HCT116 (cell line): ENCODE data around the gene ANAPC2. TPM values are rescaled to one million over a fixed set of nuclear protein-coding genes. Genes with fewer than 3 reads are reported as not detected.

Experiments
- ATAC-seq: fragments of 200-7000 bp; cut with Tn5 transposase; 2 replicates; pipeline ENCODE4 v1.9.1; 2020; ENCODE audit warnings: mild to moderate bottlenecking, moderate library complexity
- BruUV-seq: library from RNA; stranded (reverse); fragments of 400-500 nt; replicated peaks from 2 replicates; lab custom pipeline; 2021; lab: Mats Ljungman, UMichigan
- CTCF ChIA-PET: fragments of 300-600 bp; sonication (Branson Sonifier 250); formaldehyde crosslinking; loops from one replicate; lab custom pipeline; 2021; ENCODE audit warnings: antibody characterized with exemption; lab: Charles Lee
- POLR2A ChIA-PET: fragments of 300-600, 350-600 bp; sonication (Branson Sonifier 250); formaldehyde crosslinking; loops from one replicate; lab custom pipeline; 2021; ENCODE audit warnings: antibody characterized with exemption; lab: Charles Lee
- RAD21 ChIA-PET, 2 experiments: fragments of 300-600 bp; sonication (Branson Sonifier 250); formaldehyde crosslinking; loops; one replicate each; lab custom pipeline; 2023; ENCODE audit warnings: low total read pairs in 2 of 2; ENCODE audit not compliant: uncharacterized antibody in 2 of 2, unreplicated experiment in 2 of 2, low non-redundant PET in 1 of 2; lab: Charles Lee
- DNase-seq: peaks from one replicate; pipeline ENCODE4 v3.0.0-alpha.2; 2010; ENCODE audit warnings: low read depth, low spot score
- H2AFZ ChIP-seq: fragments of 200-600 bp; shearing (Covaris generic), sonication (generic); 2 replicates; pipeline ENCODE4 v1.6.1; 2017; ENCODE audit warnings: low read depth, mixed run types, mixed read lengths, antibody characterized with exemption, low read length; ENCODE audit not compliant: poor library complexity, severe bottlenecking
- H3K27ac ChIP-seq: 2 replicates; pipeline ENCODE4 v1.5.1; 2012; ENCODE audit warnings: low read depth, low read length
- H3K27me3 ChIP-seq: fragments of 200-600 bp; sonication (generic); 2 replicates; pipeline ENCODE4 v1.6.1; 2016; ENCODE audit warnings: mixed run types, low read length, mixed read lengths; ENCODE audit not compliant: insufficient read depth
- H3K36me3 ChIP-seq, 2 experiments: fragments of 200-500 bp in 1 of 2; fragments of 200-600 bp in 1 of 2; sonication (Bioruptor generic) in 1 of 2; sonication (generic) in 1 of 2; 2 replicates each; pipeline versions ENCODE4 v1.5.1 to v1.6.1; 2014 to 2016; ENCODE audit warnings: low read length in 2 of 2, inconsistent platforms in 1 of 2, mixed read lengths in 1 of 2, mixed run types in 1 of 2; ENCODE audit not compliant: insufficient read depth in 2 of 2, control insufficient read depth in 1 of 2
- H3K4me1 ChIP-seq, 2 experiments: fragments of 200-600 bp in 1 of 2; sonication (generic) in 1 of 2; 2 replicates each; pipeline versions ENCODE4 v1.5.1 to v1.6.1; 2012 to 2017; ENCODE audit warnings: low read length in 2 of 2, inconsistent platforms in 1 of 2, mild to moderate bottlenecking in 1 of 2, mixed read lengths in 1 of 2, mixed run types in 1 of 2, moderate library complexity in 1 of 2; ENCODE audit not compliant: insufficient read depth in 2 of 2, control insufficient read depth in 1 of 2
- H3K4me2 ChIP-seq: fragments of 200-600 bp; sonication (generic); 2 replicates; pipeline ENCODE4 v1.6.1; 2017; ENCODE audit warnings: mixed run types, low read length, mixed read lengths
- H3K4me3 ChIP-seq, 2 experiments: fragments of 200-600 bp in 1 of 2; sonication (generic) in 1 of 2; replicated peaks in 1 of 2; 2 replicates each; pipeline ENCODE4 v1.5.1; 2011 to 2016; ENCODE audit warnings: low read length in 2 of 2, control low read depth in 1 of 2, low read depth in 1 of 2, mild to moderate bottlenecking in 1 of 2, mixed read lengths in 1 of 2, mixed run types in 1 of 2
- H3K79me2 ChIP-seq: fragments of 200-600 bp; sonication (generic); 2 replicates; pipeline ENCODE4 v1.6.1; 2017; ENCODE audit warnings: mild to moderate bottlenecking, mixed run types, low read length, moderate library complexity, mixed read lengths; ENCODE audit not compliant: insufficient read depth
- H3K9ac ChIP-seq: fragments of 200-600 bp; sonication (generic); 2 replicates; pipeline ENCODE4 v1.6.1; 2016; ENCODE audit warnings: low read length, mixed read lengths
- H3K9me2 ChIP-seq: fragments of 200-600 bp; sonication (generic), shearing (Covaris generic); 2 replicates; pipeline ENCODE4 v1.6.1; 2017; ENCODE audit warnings: mixed run types, mild to moderate bottlenecking, moderate library complexity; ENCODE audit not compliant: insufficient read depth
- H3K9me3 ChIP-seq, 2 experiments: fragments of 200-500 bp in 1 of 2; fragments of 200-600 bp in 1 of 2; sonication (Bioruptor generic) in 1 of 2; sonication (generic) in 1 of 2; 2 replicates each; pipeline ENCODE4 v1.6.1; 2014 to 2017; ENCODE audit warnings: low read length in 2 of 2, mixed read lengths in 2 of 2, inconsistent platforms in 1 of 2, low read depth in 1 of 2, mild to moderate bottlenecking in 1 of 2, mixed run types in 1 of 2, moderate library complexity in 1 of 2; ENCODE audit not compliant: control insufficient read depth in 1 of 2, insufficient read depth in 1 of 2
- H4K20me1 ChIP-seq: fragments of 200-600 bp; sonication (generic), shearing (Covaris generic); 2 replicates; pipeline ENCODE4 v1.6.1; 2017; ENCODE audit warnings: mixed run types, mild to moderate bottlenecking, moderate library complexity; ENCODE audit not compliant: insufficient read depth
- ATF3 ChIP-seq: IDR thresholded peaks from 2 replicates; pipeline ENCODE4 v1.6.1; 2012
- CBX3 ChIP-seq: IDR thresholded peaks from 2 replicates; pipeline ENCODE4 v1.6.1; 2012; ENCODE audit warnings: low read depth
- CTCF ChIP-seq, 3 experiments: fragments of 200-600 bp in 1 of 3; sonication (generic) in 1 of 3; IDR thresholded peaks in 2 of 3; conservative IDR thresholded peaks in 1 of 3; 2 replicates each; pipeline ENCODE4 v1.5.1; 2012 to 2017; ENCODE audit warnings: low read depth in 2 of 3, low read length in 2 of 3, antibody characterized with exemption in 1 of 3, borderline replicate concordance in 1 of 3, control low read depth in 1 of 3, mild to moderate bottlenecking in 1 of 3, mixed read lengths in 1 of 3, mixed run types in 1 of 3, moderate library complexity in 1 of 3; ENCODE audit not compliant: insufficient read depth in 1 of 3
- EGR1 ChIP-seq: IDR thresholded peaks from 2 replicates; pipeline ENCODE4 v1.6.1; 2012; ENCODE audit warnings: low read depth
- JUND ChIP-seq: IDR thresholded peaks from 2 replicates; pipeline ENCODE4 v1.6.1; 2012
- RAD21 ChIP-seq: IDR thresholded peaks from 2 replicates; pipeline ENCODE4 v1.6.1; 2012; ENCODE audit warnings: low read depth, mild to moderate bottlenecking
- SIN3A ChIP-seq: IDR thresholded peaks from 2 replicates; pipeline ENCODE4 v1.6.1; 2012; ENCODE audit warnings: low read depth
- SP1 ChIP-seq: IDR thresholded peaks from 2 replicates; pipeline ENCODE4 v1.6.1; 2012; ENCODE audit warnings: low read depth
- ZBTB33 ChIP-seq: IDR thresholded peaks from 2 replicates; pipeline ENCODE4 v1.6.1; 2011; ENCODE audit warnings: mild to moderate bottlenecking, low read length, moderate library complexity; ENCODE audit not compliant: insufficient replicate concordance; ENCODE audit errors: extremely low read depth
- ZNF274 ChIP-seq: fragments of 200-500 bp; sonication (Bioruptor generic); IDR thresholded peaks from 2 replicates; pipeline ENCODE4 v1.6.1; 2014; ENCODE audit warnings: mild to moderate bottlenecking, low read depth, low read length, inconsistent platforms
- intact Hi-C: fragments of 100-400 bp; cut with micrococcal nuclease; formaldehyde crosslinking; loops from 2 replicates; pipeline ENCODE4 v1.10.0; 2022
- total RNA-seq: library from RNA; stranded (reverse); gene quantifications from one replicate; pipeline ENCODE4 v1.2.1, GENCODE V29; 2021; ENCODE audit not compliant: unreplicated experiment

Gene ANAPC2
- total RNA-seq, 1 experiment from 2014 or later: 75.5 TPM

- H3K79me2 ChIP-seq: no peaks in the 10 kb centered on the region
- ATAC-seq (peak; percentile 30), DNase-seq (no peak)
- no peak overlapping the region for H3K9ac ChIP-seq
- ChIA-PET CTCF (interaction anchor here (1.1 to 1.5 kb wide), 2 partner anchors 10 to 76 kb away, joined by 3 to 7 read pairs; no protein-coding TSS in a partner anchor), POLR2A (interaction anchor here (0.6 to 2.5 kb wide), 5 partner anchors 9 to 80 kb away, joined by 3 to 12 read pairs (median 4); partner anchors contain the start of genes LRRC26, SSNA1 and TUBB4B), RAD21 (interaction anchor here in 1 of 2 experiments (1.0 kb wide), 2 partner anchors 10 to 11 kb away, joined by 3 to 7 read pairs; no protein-coding TSS in a partner anchor)
- no peaks in the 10 kb centered on the region for H3K36me3 ChIP-seq
- no peak overlapping the region for H3K27ac ChIP-seq
- intact Hi-C loops: no loop called here
- H3K9me2 ChIP-seq: no peaks in the 10 kb centered on the region
- H3K4me3 ChIP-seq: peak overlapping the region in 1 of 2 experiments; percentile 70; a peak in 3 of 4 replicates
- H3K9me3 ChIP-seq: no peaks in the 10 kb centered on the region
- H3K4me1 ChIP-seq: peaks cover 7 to 53% of the 10 kb centered on the region in 2 experiments; a peak in 3 of 4 replicates
- TF ChIP-seq SP1 (no peak), CTCF (IDR thresholded peaks at IDR 0.05 in 2 of 3, conservative IDR thresholded peaks at IDR 0.05 in 1 of 3; ENCODE audit: borderline replicate concordance in 1 of 3, insufficient read depth in 1 of 3, low read depth in 2 of 3, low read length in 2 of 3) (peak in 1 of 3 experiments; percentile 4; a peak in 1 of 6 replicates)
- H3K4me2 ChIP-seq: peak overlapping the region; percentile 98
- H4K20me1 ChIP-seq: no peaks in the 10 kb centered on the region
- H3K27me3 ChIP-seq: no peaks in the 10 kb centered on the region
- BruUV-seq: no TSS peak
- no peak overlapping the region for H2AFZ ChIP-seq
Observed at GRCh38 chr9:137160716-137161557, 27.4 kb downstream of the ANAPC2 start.

DNA sequence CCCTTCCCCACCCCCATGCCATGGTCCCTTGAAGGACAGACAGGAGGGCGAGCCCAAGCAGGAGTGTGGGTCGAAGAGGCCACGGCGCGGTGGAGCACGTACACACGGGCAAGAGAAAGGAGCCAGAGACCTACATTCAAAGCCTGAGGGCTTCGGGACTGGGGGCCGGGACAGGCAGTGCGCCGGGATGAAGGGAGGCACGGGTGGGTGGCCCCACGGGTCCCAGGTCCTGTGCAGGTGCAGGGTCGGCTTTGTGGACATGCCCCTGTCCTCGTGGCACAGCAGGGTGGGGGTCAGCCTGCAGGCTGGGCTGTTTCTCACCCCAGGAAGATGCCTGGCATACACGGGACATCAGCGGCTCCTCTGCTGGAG, 28.3 kb downstream of the ANAPC2 start:
- Histone ChIP-seq H3K36me3 (no peaks in the 10 kb centered on the region), H3K9me2 (no peaks in the 10 kb centered on the region), H3K4me3 (no peak overlapping the region), H3K4me1 (peaks cover 7 to 53% of the 10 kb centered on the region in 2 experiments; a peak in 3 of 4 replicates), H3K79me2 (no peaks in the 10 kb centered on the region), H2AFZ (no peak overlapping the region), H3K27me3 (no peaks in the 10 kb centered on the region), H3K9ac (no peak overlapping the region), H3K9me3 (no peaks in the 10 kb centered on the region), H3K4me2 (no peak overlapping the region), H4K20me1 (no peaks in the 10 kb centered on the region), H3K27ac (no peak overlapping the region)
- ChIA-PET POLR2A (interaction anchor here (0.6 kb wide), 1 partner anchor 41 kb away, joined by 4 read pairs; no protein-coding TSS in a partner anchor), CTCF (no interaction called here), RAD21 (no interaction called here)
- intact Hi-C loops: no loop called here
- ATAC-seq (no peak), DNase-seq (no peak)
- no TSS peak for BruUV-seq
- TF ChIP-seq CBX3: no peak
- no peak for TF ChIP-seq ZBTB33
- no peak for TF ChIP-seq EGR1
- no peak for TF ChIP-seq SP1
- no peak for TF ChIP-seq ATF3
- TF ChIP-seq SIN3A: no peak
- no peak for TF ChIP-seq CTCF (IDR thresholded peaks at IDR 0.05 in 2 of 3, conservative IDR thresholded peaks at IDR 0.05 in 1 of 3; ENCODE audit: borderline replicate concordance in 1 of 3, insufficient read depth in 1 of 3, low read depth in 2 of 3, low read length in 2 of 3)
- no peak for TF ChIP-seq ZNF274
- TF ChIP-seq JUND: no peak
- no peak for TF ChIP-seq RAD21
